NB4 (cell line): Measurements from ENCODE around the gene LRTM1.

ENCODE experiments used
- CTCF ChIP-seq: IDR thresholded peaks from one replicate; pipeline ENCODE4 v1.5.1; 2012; ENCODE audit warnings: low read depth, low read length
- MYC ChIP-seq: IDR thresholded peaks from 2 replicates; pipeline ENCODE4 v1.6.1; 2011; ENCODE audit warnings: low read depth, low read length
- TF ChIP-seq, protein P1 (sequence below): IDR thresholded peaks from 2 replicates; pipeline ENCODE4 v1.6.1; 2011; ENCODE audit warnings: low read depth, low read length

DNA sequence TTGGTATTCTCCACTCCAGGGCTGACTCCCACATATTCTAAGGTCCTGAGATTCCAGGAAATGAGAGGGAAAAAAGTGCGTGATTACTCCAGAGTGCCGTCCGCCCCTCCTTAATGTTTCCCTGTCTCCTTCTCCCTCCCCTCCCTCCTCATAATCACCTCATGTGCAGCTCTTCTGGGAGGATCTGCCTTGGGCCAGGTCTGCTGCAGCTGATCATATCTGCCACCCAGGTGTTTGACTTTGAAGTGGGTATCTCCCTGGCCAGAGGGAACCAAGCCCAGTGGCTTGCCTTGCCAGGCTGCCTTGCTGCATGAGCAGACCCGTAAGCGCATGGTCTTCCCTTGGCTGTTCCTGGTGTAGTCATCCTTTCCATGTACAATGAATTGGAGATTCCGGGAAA is 28.1 kb upstream of the LRTM1 start:
- TF ChIP-seq CTCF (no peak), MYC (no peak)
- TF ChIP-seq, protein P1, sequence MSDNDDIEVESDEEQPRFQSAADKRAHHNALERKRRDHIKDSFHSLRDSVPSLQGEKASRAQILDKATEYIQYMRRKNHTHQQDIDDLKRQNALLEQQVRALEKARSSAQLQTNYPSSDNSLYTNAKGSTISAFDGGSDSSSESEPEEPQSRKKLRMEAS: no peak
